DOHH2 (cell line): ENCODE results near the gene CSNK1A1.

Experiments used
- CTCF ChIP-seq: fragments of 200-600 bp; sonication (generic); IDR thresholded peaks from one replicate; pipeline ENCODE4 v1.5.1; 2014; ENCODE audit warnings: antibody characterized with exemption, mild to moderate bottlenecking, low read depth, low read length; ENCODE audit not compliant: poor library complexity, severe bottlenecking
- EZH2phosphoT487 ChIP-seq: fragments of 200-600 bp; sonication (generic); IDR thresholded peaks from 2 replicates; pipeline ENCODE4 v1.6.1; 2017; ENCODE audit warnings: borderline replicate concordance, mild to moderate bottlenecking, antibody characterized with exemption, low read length, moderate library complexity, mixed read lengths

- TF ChIP-seq CTCF = no peak
- TF ChIP-seq EZH2phosphoT487 = no peak
Measured at GRCh38 chr5:149572576-149573231, 21.5 kb upstream of the CSNK1A1 start.
